Activated effector memory CD4-positive, alpha-beta T cell treated with Interleukin-2 at 50 U/mL for 16 hours (primary cell): Measurements from ENCODE around the gene ALPK3.

Experiments
- DNase-seq: peaks from one replicate; pipeline ENCODE4 v3.0.0-alpha.2; 2020

Gene ALPK3

DNA sequence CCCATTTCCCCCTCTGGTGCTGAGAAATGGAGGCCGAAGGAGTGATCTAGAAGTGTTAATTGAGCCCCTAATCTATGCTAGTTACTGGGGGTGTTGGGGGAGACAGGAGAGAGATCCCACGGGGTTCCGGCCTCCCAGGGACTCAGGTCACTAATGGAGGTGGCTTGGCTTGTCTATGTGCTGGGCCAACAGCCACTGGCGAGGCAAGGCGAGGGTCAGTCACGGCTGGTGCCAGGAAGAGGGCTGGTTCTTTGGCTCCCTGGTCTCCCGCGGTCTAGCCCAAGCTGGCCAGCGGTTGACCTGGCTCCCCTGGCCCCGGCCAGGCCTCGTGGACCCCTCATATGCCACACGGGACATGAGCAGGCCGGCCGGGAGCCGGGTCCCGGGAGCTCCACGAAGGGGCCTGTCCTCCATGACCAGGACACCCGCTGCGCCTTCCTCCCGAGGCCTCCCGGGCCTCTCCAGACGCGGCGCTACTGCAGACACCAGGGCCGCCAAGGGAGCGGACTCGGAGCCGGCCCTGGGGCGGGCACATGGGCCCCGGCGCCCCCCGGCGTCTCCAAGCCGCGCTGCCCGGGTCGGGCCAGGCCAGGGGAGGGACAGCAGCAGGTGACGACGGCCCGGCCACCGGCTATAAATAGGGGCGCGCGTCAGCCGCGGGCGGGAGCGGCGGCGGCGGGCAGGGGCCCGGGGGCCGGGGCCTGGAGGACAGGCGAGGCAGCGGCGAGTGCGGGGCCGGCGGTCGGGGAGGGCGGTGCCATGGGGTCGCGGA is at the start of gene ALPK3:
Gene ALPK3 (plus strand): TSS at position 663 of the 772 bp plus-strand sequence. CDS start 97 bp downstream, at position 760.
- DNase-seq: no peak

- no peak for DNase-seq
These were observed 45.1 kb upstream of the ALPK3 start for GRCh38 chr15:84772031-84772430.

- DNase-seq: no peak
These were observed 44.7 kb upstream of the ALPK3 start for GRCh38 chr15:84772467-84772866.

GRCh38 chr15:84773716-84774115 is 43.4 kb upstream of the ALPK3 start:
- no peak for DNase-seq

GRCh38 chr15:84775867-84776449 is 41.2 kb upstream of the ALPK3 start:
- DNase-seq: no peak

DNA sequence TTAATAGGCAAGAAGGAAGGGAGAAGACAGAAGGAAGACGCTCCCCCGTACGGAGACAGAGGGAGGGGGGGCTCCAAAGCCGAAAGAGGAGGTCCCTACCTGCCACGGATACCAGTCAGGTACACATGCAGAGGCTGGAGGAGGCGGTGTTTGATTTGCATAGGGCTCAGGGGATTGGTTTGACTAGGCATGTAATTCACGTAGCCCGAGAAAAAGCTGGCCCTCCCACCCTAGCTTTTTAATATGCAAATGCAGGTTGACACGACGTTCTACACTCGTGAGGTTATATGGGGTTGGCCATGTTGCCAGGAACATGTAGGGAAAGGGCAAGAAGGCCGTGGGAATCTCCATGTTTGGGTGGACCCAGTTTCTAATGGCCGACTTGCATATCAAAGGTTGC is 39.0 kb upstream of the ALPK3 start:
- no peak for DNase-seq

- DNase-seq: no peak
These were observed 36.7 kb upstream of the ALPK3 start for GRCh38 chr15:84780492-84780891.

DNA sequence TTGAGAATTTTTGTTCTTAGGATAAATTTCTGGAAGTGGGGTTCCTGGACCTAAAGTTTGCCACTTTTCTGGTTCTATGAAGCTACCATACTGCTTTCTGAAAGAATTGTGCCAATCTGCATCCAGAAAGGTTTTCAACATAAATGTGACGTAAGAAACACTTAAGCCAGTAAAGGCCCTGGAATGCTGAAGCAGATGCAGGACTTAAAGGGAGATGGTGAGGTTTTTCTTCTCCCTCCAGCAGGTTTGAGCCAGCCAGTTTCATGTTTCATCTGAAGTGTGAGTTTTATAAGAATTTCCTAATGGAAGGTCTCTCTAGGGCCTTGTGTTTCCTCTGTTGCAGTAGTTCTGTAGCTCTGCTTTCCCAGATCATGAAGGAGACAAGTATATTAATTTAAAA is 35.7 kb upstream of the ALPK3 start:
- no peak for DNase-seq

GRCh38 chr15:84782346-84782745 is 34.8 kb upstream of the ALPK3 start:
- DNase-seq: no peak

GRCh38 chr15:84783493-84784251 is 33.5 kb upstream of the ALPK3 start:
- DNase-seq: no peak

GRCh38 chr15:84784262-84784661 is 32.9 kb upstream of the ALPK3 start:
- DNase-seq: no peak

GRCh38 chr15:84785053-84785452 is 32.1 kb upstream of the ALPK3 start:
- DNase-seq: no peak

- DNase-seq: no peak
These were observed 28.7 kb upstream of the ALPK3 start for GRCh38 chr15:84788500-84788899.

- DNase-seq: no peak
These were observed 27.4 kb upstream of the ALPK3 start for GRCh38 chr15:84789762-84790161.

DNA sequence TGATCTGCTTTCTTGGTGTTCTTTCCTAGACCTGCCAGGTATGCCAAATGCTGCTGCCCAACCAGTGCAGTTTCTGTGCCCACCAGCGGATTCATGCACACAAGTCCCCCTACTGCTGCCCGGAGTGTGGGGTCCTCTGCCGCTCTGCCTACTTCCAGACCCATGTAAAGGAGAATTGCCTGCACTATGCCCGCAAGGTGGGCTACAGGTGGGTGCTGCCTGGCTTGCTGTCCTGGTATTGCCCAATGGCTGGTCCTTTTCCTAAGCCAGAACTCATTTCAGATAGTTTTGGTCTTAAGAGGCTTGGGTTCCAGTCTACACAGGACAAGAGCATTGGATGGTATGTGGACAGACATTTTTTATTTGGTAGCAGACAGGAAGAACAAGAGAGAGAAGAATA is 26.5 kb upstream of the ALPK3 start:
- no peak for DNase-seq

DNA sequence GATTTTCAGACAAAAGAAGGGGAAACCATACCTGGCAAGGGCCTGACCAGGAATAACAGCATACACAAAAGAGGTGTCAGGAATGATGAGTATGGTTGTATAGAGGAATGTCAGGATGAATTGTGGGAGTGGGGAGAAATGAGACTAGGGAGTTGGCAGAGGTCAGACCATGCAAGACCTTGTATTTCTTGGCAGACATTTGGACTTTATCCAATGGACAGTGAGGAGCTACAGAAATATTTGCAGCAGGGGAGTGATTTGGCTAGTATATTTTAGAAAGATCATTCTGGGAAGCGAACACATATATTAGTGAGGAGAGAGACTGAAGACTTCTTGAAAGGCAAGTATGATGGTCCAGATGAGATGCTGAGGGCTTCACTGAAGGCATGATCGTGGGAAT is 25.4 kb upstream of the ALPK3 start:
- DNase-seq: no peak

DNA sequence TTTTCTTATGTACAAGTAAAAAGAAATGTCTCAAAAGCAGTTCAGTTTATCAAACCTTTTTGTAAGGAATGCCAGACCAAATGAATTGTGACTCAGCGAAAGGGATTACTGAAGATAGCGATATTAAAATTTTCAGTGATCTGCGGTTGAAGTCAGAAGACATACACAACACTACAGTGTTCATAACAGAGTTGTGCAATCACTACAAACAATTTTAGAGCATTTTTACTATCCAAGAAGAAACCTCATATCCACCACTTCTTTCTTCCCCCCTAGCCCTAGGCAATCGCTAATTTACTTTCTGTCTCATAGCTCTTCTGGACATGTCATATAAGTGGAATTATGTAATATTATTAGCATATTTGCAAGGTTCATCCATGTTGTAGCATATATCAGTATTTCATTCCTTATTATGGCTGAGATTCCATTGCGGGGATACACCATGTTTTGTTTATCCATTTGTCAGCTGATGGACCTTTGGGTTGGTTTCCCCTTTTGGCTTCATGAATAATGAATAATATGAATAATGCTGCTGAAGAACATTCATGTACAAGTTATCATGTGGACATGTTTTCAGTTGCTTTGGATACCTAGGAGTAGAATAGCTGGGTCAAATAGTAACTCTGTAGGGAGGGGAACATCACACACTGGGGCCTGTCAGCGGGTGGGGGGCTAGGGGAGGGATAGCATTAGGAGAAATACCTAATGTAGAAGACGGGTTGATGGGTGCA is 23.6 kb upstream of the ALPK3 start:
- no peak for DNase-seq

DNA sequence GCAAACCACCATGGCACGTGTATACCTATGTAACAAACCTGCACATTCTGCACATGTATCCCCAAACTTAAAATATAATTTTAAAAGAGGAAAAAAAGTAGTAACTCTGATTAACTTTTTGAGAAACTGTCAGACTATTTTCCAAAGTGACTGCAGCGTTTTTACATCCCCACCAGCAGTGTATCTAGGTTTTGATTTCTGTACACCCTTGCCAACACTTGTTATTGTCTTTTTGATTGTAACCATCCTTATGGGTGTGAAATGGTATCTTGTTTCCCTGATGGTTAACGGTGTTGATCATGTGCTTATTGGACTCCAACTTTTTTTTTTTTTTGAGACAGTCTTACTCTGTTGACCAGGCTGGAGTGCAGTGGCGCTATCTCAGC is 23.0 kb upstream of the ALPK3 start:
- DNase-seq: no peak

DNA sequence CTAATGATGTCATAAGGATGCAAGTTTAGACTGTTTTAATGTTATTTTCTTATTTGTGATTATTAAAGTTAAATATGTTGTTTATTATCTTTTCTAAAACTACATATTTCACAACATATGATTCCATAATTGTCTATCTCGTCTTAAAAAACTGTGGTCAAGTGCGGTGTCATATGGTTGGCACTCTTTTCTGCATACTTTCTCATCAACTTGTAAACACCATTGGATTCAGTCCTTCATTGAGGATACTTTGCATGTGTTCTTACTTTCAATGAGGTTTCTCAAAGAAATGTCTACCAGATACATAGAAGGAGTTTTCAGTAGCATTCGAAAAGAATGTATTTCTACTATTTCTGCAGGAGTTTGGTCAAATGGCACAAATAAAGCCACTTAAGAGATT is 22.0 kb upstream of the ALPK3 start:
- no peak for DNase-seq

GRCh38 chr15:84797212-84797611 is 19.9 kb upstream of the ALPK3 start:
- no peak for DNase-seq

DNA sequence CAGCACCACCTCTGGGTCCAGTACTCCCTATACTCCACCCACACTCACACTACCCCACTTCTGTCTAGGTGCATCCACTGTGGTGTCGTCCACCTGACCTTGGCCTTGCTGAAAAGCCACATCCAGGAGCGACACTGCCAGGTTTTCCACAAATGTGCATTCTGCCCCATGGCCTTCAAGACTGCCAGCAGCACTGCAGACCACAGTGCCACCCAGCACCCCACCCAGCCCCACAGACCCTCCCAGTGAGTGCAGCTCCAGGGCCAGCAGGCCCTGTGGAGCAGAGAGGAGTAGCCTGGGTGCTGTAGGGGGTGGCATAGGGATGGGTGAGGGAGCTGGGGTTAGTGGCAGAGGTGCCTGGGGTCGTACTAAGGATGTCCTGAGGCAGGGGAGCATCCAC is 19.4 kb upstream of the ALPK3 start:
- no peak for DNase-seq

DNA sequence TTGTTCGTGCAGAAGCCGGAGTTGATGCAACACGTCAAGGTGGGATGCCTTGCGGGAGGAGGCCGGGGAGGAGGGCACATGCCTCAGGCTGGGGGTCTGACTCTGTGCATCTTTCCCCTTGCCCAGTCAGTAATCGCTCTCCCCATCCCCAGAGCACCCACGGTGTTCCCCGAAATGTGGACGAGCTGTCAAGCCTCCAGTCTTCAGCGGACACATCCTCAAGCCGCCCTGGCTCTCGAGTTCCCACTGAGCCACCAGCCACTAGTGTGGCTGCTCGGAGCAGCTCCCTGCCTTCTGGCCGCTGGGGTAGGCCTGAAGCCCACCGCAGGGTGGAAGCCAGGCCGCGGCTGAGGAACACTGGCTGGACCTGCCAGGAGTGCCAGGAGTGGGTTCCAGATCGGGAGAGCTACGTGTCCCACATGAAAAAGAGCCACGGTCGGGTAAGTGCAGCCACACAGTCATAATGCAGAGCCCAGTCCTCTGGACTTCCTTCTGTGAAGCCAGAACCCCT is 18.7 kb upstream of the ALPK3 start:
- DNase-seq: no peak

DNA sequence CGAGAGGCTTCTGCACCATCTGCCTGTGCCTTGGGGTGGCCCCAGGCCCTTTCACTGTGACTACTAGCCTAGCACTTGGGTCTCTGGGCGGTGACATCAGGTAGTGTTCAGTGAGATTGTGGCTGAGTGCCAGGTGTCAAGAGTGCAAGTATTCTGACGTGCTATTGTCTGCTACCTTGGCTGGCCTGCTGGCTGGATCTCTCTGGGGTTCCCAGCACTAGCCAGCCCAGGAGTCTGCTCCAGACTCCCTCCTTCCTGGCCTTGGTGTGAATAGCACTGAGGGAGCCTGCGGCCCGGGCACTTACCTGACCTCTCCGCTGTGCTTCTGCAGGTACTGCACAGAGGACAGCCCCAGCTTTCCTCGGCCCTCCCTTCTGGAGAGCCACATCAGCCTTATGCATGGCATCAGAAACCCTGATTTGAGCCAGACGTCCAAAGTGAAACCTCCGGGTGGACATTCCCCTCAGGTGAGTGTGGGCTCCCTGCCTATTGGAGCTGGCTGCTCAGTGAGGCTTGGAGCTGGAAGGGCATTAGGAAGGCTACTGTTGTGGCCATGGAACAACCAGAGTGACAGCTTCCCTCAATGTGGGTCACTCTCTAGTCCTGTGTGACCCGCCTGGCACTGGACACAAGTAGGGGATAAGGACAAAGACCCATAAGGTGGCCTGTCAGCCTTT is 17.5 kb upstream of the ALPK3 start:
- no peak for DNase-seq
